OCI-LY3 (cell line): ENCODE data around the gene NKTR.

Experiments used
- CTCF ChIP-seq: fragments of 200-600, 300-600 bp; sonication (generic); IDR thresholded peaks from 2 replicates; pipeline ENCODE4 v1.5.1; 2014; ENCODE audit warnings: antibody characterized with exemption, low read length, low read depth
- EZH2phosphoT487 ChIP-seq: fragments of 200-600 bp; shearing (Covaris generic); IDR thresholded peaks from 2 replicates; pipeline ENCODE4 v1.6.1; 2018; ENCODE audit warnings: antibody characterized with exemption, mixed run types, low read depth

- TF ChIP-seq CTCF (no peak), EZH2phosphoT487 (no peak)
Measured at GRCh38 chr3:42569593-42570142, 30.8 kb upstream of the NKTR start.
